Adrenal gland (tissue), 9 donors: ENCODE results near the gene SORL1-AS1.

Source experiments
- DNase-seq, 7 donors: peaks; one replicate each; pipeline ENCODE4 v3.0.0-alpha.2; 2019 to 2020
- H3K27ac ChIP-seq, 5 donors: fragments of 200-600 bp; sonication (generic) in 4 of 5; 1 replicate in 3 of 5; 2 replicates in 2 of 5; pipeline versions ENCODE4 v1.5.1 to v1.8.0; 2016 to 2020; ENCODE audit warnings: mild to moderate bottlenecking in 1 of 5
- H3K27me3 ChIP-seq: fragments of 200-600 bp; 2 replicates; pipeline ENCODE4 v1.8.0; 2021
- H3K36me3 ChIP-seq, 2 donors: fragments of 200-600 bp; replicated peaks in 1 of 2; 1 replicate in 1 of 2; 2 replicates in 1 of 2; pipeline versions ENCODE4 v1.5.1 to v1.8.0; 2018 to 2022
- H3K4me1 ChIP-seq, 2 donors: fragments of 200-600 bp; replicated peaks in 1 of 2; 1 replicate in 1 of 2; 2 replicates in 1 of 2; pipeline versions ENCODE4 v1.5.1 to v1.8.0; 2018 to 2021
- H3K4me3 ChIP-seq, 4 donors: fragments of 200-600 bp; sonication (generic) in 3 of 4; one replicate each; pipeline ENCODE4 v1.5.1; 2016 to 2018
- H3K9me3 ChIP-seq, 3 donors: fragments of 200-600 bp; sonication (generic) in 1 of 3; replicated peaks in 1 of 3; 1 replicate in 2 of 3; 2 replicates in 1 of 3; pipeline versions ENCODE4 v1.5.1 to v1.8.0; 2016 to 2021
- CTCF ChIP-seq, 6 experiments: fragments of 450-650 bp in 4 of 6; fragments of 200-600 bp in 2 of 6; sonication (generic) in 1 of 6; IDR thresholded peaks; 1 replicate in 5 of 6; 2 replicates in 1 of 6; pipeline versions ENCODE4 v1.5.1 to v1.8.0; 2016 to 2021; ENCODE audit warnings: antibody characterized with exemption in 6 of 6, mild to moderate bottlenecking in 2 of 6, moderate library complexity in 1 of 6
- POLR2A ChIP-seq, 2 donors: fragments of 450-650 bp; IDR thresholded peaks; one replicate each; pipeline ENCODE4 v1.6.1; 2017; ENCODE audit warnings: antibody characterized with exemption in 2 of 2, mild to moderate bottlenecking in 2 of 2, moderate library complexity in 1 of 2
- WGBS, 4 donors: extraction: QIAGEN DNeasy Blood & Tissue Kit in 2 of 4; methylation state at CpG; one replicate each; pipeline versions ENCODE4 v1.1.5 to v1.1.7; 2013 to 2017; 5-methylcytosine and 5-hydroxymethylcytosine counted together
- intact Hi-C, 2 donors: fragments of 100-400 bp; cut with DNase I; formaldehyde crosslinking; loops; one replicate each; pipeline versions ENCODE4 v1.14.1 to v1.15.0; 2022 to 2023
- donor health status: healthy with polysubstance abuse.
- donor health status: Bipolar disorder and iron deficiency.
- donor health status: DM: yes; HTN: yes; CAD: no.
- donor health status: DM: no; HTN: no; CAD: no.
- donor health status: DM: no; HTN: no; CAD: no.

SORL1-AS1 gene

GRCh38 chr11:121417055-121417551 is 35.7 kb downstream of the SORL1-AS1 start:
- DNase-seq = peak; percentile 57 to 88 (median 87)
- Histone ChIP-seq H3K27ac (peak overlapping the region in 3 of 5 donors; percentile 43 to 63 (median 59)), H3K9me3 (no peaks in the 10 kb centered on the region), H3K36me3 (no peaks in the 10 kb centered on the region), H3K27me3 (no peaks in the 10 kb centered on the region), H3K4me3 (no peak overlapping the region), H3K4me1 (peaks cover 6 to 13% of the 10 kb centered on the region in 2 donors)
- 26 to 33% (median 31%) methylated on average over 7 of the region's 7 CpGs for WGBS, 4 donors
- intact Hi-C loops = no loop called here
- TF ChIP-seq CTCF (IDR thresholded peaks at IDR 0.05) = no peak
- TF ChIP-seq POLR2A (IDR thresholded peaks at IDR 0.05) = no peak

GRCh38 chr11:121415856-121416255 is 36.9 kb downstream of the SORL1-AS1 start:
- WGBS, 4 donors = 14 to 18% (median 17%) methylated on average over 1 of the region's 1 CpG
- peaks cover 6 to 13% of the 10 kb centered on the region in 2 donors for H3K4me1 ChIP-seq
- no peaks in the 10 kb centered on the region for H3K9me3 ChIP-seq
- intact Hi-C loops = no loop called here
- no peak overlapping the region for H3K27ac ChIP-seq
- TF ChIP-seq CTCF (IDR thresholded peaks at IDR 0.05) (no peak), POLR2A (IDR thresholded peaks at IDR 0.05) (no peak)
- DNase-seq = peak in 5 of 7 donors; percentile 22 to 38 (median 31)
- no peaks in the 10 kb centered on the region for H3K27me3 ChIP-seq
- H3K4me3 ChIP-seq = no peak overlapping the region
- no peaks in the 10 kb centered on the region for H3K36me3 ChIP-seq

GRCh38 chr11:121414141-121414913 is 38.4 kb downstream of the SORL1-AS1 start:
- H3K4me1 ChIP-seq = peaks cover 6 to 13% of the 10 kb centered on the region in 2 donors
- H3K27ac ChIP-seq = no peak overlapping the region
- H3K27me3 ChIP-seq = no peaks in the 10 kb centered on the region
- intact Hi-C loops = no loop called here
- no peak for TF ChIP-seq POLR2A (IDR thresholded peaks at IDR 0.05)
- TF ChIP-seq CTCF (IDR thresholded peaks at IDR 0.05) = no peak
- H3K9me3 ChIP-seq = no peaks in the 10 kb centered on the region
- no peak overlapping the region for H3K4me3 ChIP-seq
- H3K36me3 ChIP-seq = no peaks in the 10 kb centered on the region
- WGBS, 4 donors = 71 to 85% (median 76%) methylated on average over 2 of the region's 2 CpGs
- DNase-seq = no peak

GRCh38 chr11:121412711-121413415 is 39.9 kb downstream of the SORL1-AS1 start:
- no peak for DNase-seq
- H3K27me3 ChIP-seq = no peaks in the 10 kb centered on the region
- H3K4me3 ChIP-seq = no peak overlapping the region
- H3K27ac ChIP-seq = no peak overlapping the region
- TF ChIP-seq CTCF (IDR thresholded peaks at IDR 0.05) (no peak), POLR2A (IDR thresholded peaks at IDR 0.05) (no peak)
- peaks cover 6 to 13% of the 10 kb centered on the region in 2 donors for H3K4me1 ChIP-seq
- WGBS, 4 donors = 65 to 79% (median 72%) methylated on average over 4 of the region's 4 CpGs
- H3K36me3 ChIP-seq = no peaks in the 10 kb centered on the region
- H3K9me3 ChIP-seq = no peaks in the 10 kb centered on the region
- intact Hi-C loops = no loop called here
